ACC112 (cell line): ENCODE data around the gene BCL2.

Experiments used
- H2AFZ ChIP-seq: fragments of 200-600 bp; sonication (generic); one replicate; pipeline ENCODE4 v1.6.0; 2017; ENCODE audit warnings: antibody characterized with exemption, low read length; ENCODE audit not compliant: unreplicated experiment
- H3K27ac ChIP-seq: fragments of 200-600 bp; sonication (generic); 2 replicates; pipeline ENCODE4 v1.5.1; 2014; ENCODE audit warnings: low read depth, mild to moderate bottlenecking, antibody characterized with exemption, low read length, moderate library complexity
- H3K27me3 ChIP-seq: fragments of 200-600 bp; sonication (generic); 2 replicates; pipeline ENCODE4 v1.6.1; 2014; ENCODE audit warnings: mild to moderate bottlenecking, antibody characterized with exemption, low read length, moderate library complexity, mixed read lengths; ENCODE audit not compliant: insufficient read depth
- H3K36me3 ChIP-seq: fragments of 200-600 bp; sonication (generic); 2 replicates; pipeline ENCODE4 v1.6.1; 2016; ENCODE audit warnings: mild to moderate bottlenecking, antibody characterized with exemption, low read length, moderate library complexity, mixed read lengths; ENCODE audit not compliant: insufficient read depth
- H3K4me1 ChIP-seq: fragments of 200-600 bp; sonication (generic); one replicate; pipeline ENCODE4 v1.6.1; 2016; ENCODE audit warnings: low read length, mixed read lengths; ENCODE audit not compliant: insufficient read depth, unreplicated experiment, control insufficient read depth
- H3K4me3 ChIP-seq: fragments of 200-600 bp; sonication (generic); 2 replicates; pipeline ENCODE4 v1.5.1; 2014; ENCODE audit warnings: mild to moderate bottlenecking, low read depth, low read length
- H3K79me2 ChIP-seq: fragments of 200-600 bp; sonication (generic); one replicate; pipeline ENCODE4 v1.6.0; 2016; ENCODE audit warnings: low read length; ENCODE audit not compliant: control insufficient read depth, unreplicated experiment, insufficient read depth

The BCL2 gene

GRCh38 chr18:63179422-63179821, 140.1 kb downstream of the BCL2 start:
- peaks cover 39% of the 10 kb centered on the region for H3K27me3 ChIP-seq
- H3K4me1 ChIP-seq: peaks cover 6% of the 10 kb centered on the region
- H3K79me2 ChIP-seq: no peaks in the 10 kb centered on the region
- no peaks in the 10 kb centered on the region for H3K36me3 ChIP-seq
- no peak overlapping the region for H2AFZ ChIP-seq
- H3K4me3 ChIP-seq: no peak overlapping the region
- H3K27ac ChIP-seq: no peak overlapping the region

GRCh38 chr18:63178971-63179370, 140.6 kb downstream of the BCL2 start:
- H3K79me2 ChIP-seq: no peaks in the 10 kb centered on the region
- H3K27me3 ChIP-seq: peaks cover 39% of the 10 kb centered on the region
- no peak overlapping the region for H2AFZ ChIP-seq
- H3K4me1 ChIP-seq: peaks cover 6% of the 10 kb centered on the region
- no peak overlapping the region for H3K27ac ChIP-seq
- no peaks in the 10 kb centered on the region for H3K36me3 ChIP-seq
- H3K4me3 ChIP-seq: no peak overlapping the region

GRCh38 chr18:63177919-63178821, 141.4 kb downstream of the BCL2 start:
- Histone ChIP-seq H3K27me3 (peaks cover 39% of the 10 kb centered on the region), H3K36me3 (no peaks in the 10 kb centered on the region), H3K4me3 (peak overlapping the region; percentile 34; the same call in 1 of the 2 replicates), H3K4me1 (peaks cover 6% of the 10 kb centered on the region), H3K79me2 (no peaks in the 10 kb centered on the region), H2AFZ (peak overlapping the region; percentile 84), H3K27ac (no peak overlapping the region)

GRCh38 chr18:63177259-63177658, 142.3 kb downstream of the BCL2 start:
- Histone ChIP-seq H3K4me1 (peaks cover 6% of the 10 kb centered on the region), H3K36me3 (no peaks in the 10 kb centered on the region), H3K27ac (no peak overlapping the region)

GRCh38 chr18:63175264-63175663, 144.3 kb downstream of the BCL2 start:
- H3K4me1 ChIP-seq: peaks cover 6% of the 10 kb centered on the region
- no peak overlapping the region for H3K27ac ChIP-seq
- H3K79me2 ChIP-seq: no peaks in the 10 kb centered on the region

More at GRCh38 chr18:63177259-63177658, 142.3 kb downstream of the BCL2 start:
- Histone ChIP-seq H3K4me3 (no peak overlapping the region), H3K79me2 (no peaks in the 10 kb centered on the region), H3K27me3 (peaks cover 32% of the 10 kb centered on the region), H2AFZ (no peak overlapping the region)

GRCh38 chr18:63173983-63174382, 145.6 kb downstream of the BCL2 start:
- H3K79me2 ChIP-seq: no peaks in the 10 kb centered on the region
- H3K4me1 ChIP-seq: peaks cover 6% of the 10 kb centered on the region
- H3K4me3 ChIP-seq: no peak overlapping the region
- H3K36me3 ChIP-seq: no peaks in the 10 kb centered on the region
- no peak overlapping the region for H2AFZ ChIP-seq
- H3K27me3 ChIP-seq: peaks cover 5% of the 10 kb centered on the region; the same call in 1 of the 2 replicates
- H3K27ac ChIP-seq: no peak overlapping the region

More at GRCh38 chr18:63175264-63175663, 144.3 kb downstream of the BCL2 start:
- Histone ChIP-seq H3K27me3 (peaks cover 14% of the 10 kb centered on the region; the same call in 1 of the 2 replicates), H3K4me3 (no peak overlapping the region), H3K36me3 (no peaks in the 10 kb centered on the region), H2AFZ (no peak overlapping the region)

GRCh38 chr18:63169853-63170252, 149.7 kb downstream of the BCL2 start:
- H3K27ac ChIP-seq: no peak overlapping the region
- no peak overlapping the region for H2AFZ ChIP-seq
- H3K4me3 ChIP-seq: no peak overlapping the region
- no peaks in the 10 kb centered on the region for H3K27me3 ChIP-seq
- H3K36me3 ChIP-seq: no peaks in the 10 kb centered on the region
- no peaks in the 10 kb centered on the region for H3K79me2 ChIP-seq
- no peaks in the 10 kb centered on the region for H3K4me1 ChIP-seq

- H3K4me1 ChIP-seq: no peaks in the 10 kb centered on the region
- no peak overlapping the region for H3K27ac ChIP-seq
- H3K36me3 ChIP-seq: no peaks in the 10 kb centered on the region
Observed at GRCh38 chr18:63168287-63168686, 151.3 kb downstream of the BCL2 start.

GRCh38 chr18:63166142-63166541, 153.4 kb downstream of the BCL2 start:
- Histone ChIP-seq H3K4me1 (peaks cover 16% of the 10 kb centered on the region), H3K27me3 (no peaks in the 10 kb centered on the region), H3K36me3 (no peaks in the 10 kb centered on the region), H2AFZ (no peak overlapping the region), H3K27ac (no peak overlapping the region), H3K79me2 (no peaks in the 10 kb centered on the region), H3K4me3 (no peak overlapping the region)

More at GRCh38 chr18:63168287-63168686, 151.3 kb downstream of the BCL2 start:
- Histone ChIP-seq H2AFZ (no peak overlapping the region), H3K4me3 (no peak overlapping the region), H3K79me2 (no peaks in the 10 kb centered on the region), H3K27me3 (no peaks in the 10 kb centered on the region)

- no peak overlapping the region for H3K27ac ChIP-seq
- no peak overlapping the region for H2AFZ ChIP-seq
- peaks cover 16% of the 10 kb centered on the region for H3K4me1 ChIP-seq
- H3K27me3 ChIP-seq: no peaks in the 10 kb centered on the region
- H3K36me3 ChIP-seq: no peaks in the 10 kb centered on the region
- no peak overlapping the region for H3K4me3 ChIP-seq
- no peaks in the 10 kb centered on the region for H3K79me2 ChIP-seq
Observed at GRCh38 chr18:63164396-63164795, 155.2 kb downstream of the BCL2 start.
